CD14-positive monocyte (primary cell): ENCODE data around the gene DRC1. TPM values are rescaled to one million over a fixed set of nuclear protein-coding genes. Genes with fewer than 3 reads are reported as not detected.

Source experiments
- DNase-seq, 3 donors: peaks; one replicate each; pipeline ENCODE4 v3.0.0-alpha.2; 2011 to 2022
- H2AFZ ChIP-seq: 2 replicates; pipeline ENCODE4 v1.6.0; 2012; ENCODE audit warnings: mild to moderate bottlenecking, low read depth, low read length, inconsistent platforms; ENCODE audit not compliant: insufficient read depth, poor library complexity, severe bottlenecking
- H3K27ac ChIP-seq, 2 donors: 1 replicate in 1 of 2; 2 replicates in 1 of 2; pipeline ENCODE4 v1.5.1; 2012 to 2013; ENCODE audit warnings: low read length in 2 of 2, control low read depth in 1 of 2, inconsistent platforms in 1 of 2, low read depth in 1 of 2, mild to moderate bottlenecking in 1 of 2
- H3K27me3 ChIP-seq, 2 donors: one replicate each; pipeline versions ENCODE4 v1.6.0 to v1.6.1; 2011 to 2013; ENCODE audit warnings: low read length in 2 of 2; ENCODE audit not compliant: control insufficient read depth in 2 of 2, insufficient read depth in 2 of 2
- H3K36me3 ChIP-seq, 2 donors: replicated peaks in 1 of 2; 1 replicate in 1 of 2; 2 replicates in 1 of 2; pipeline versions ENCODE4 v1.5.1 to v1.6.1; 2012 to 2013; ENCODE audit warnings: low read length in 2 of 2, control low read depth in 1 of 2, inconsistent platforms in 1 of 2, mild to moderate bottlenecking in 1 of 2; ENCODE audit not compliant: insufficient read depth in 2 of 2, control insufficient read depth in 1 of 2
- H3K4me1 ChIP-seq, 2 donors: 1 replicate in 1 of 2; 2 replicates in 1 of 2; pipeline versions ENCODE4 v1.5.1 to v1.6.1; 2012 to 2013; ENCODE audit warnings: low read length in 2 of 2, control low read depth in 1 of 2, inconsistent platforms in 1 of 2, mild to moderate bottlenecking in 1 of 2, moderate library complexity in 1 of 2; ENCODE audit not compliant: insufficient read depth in 2 of 2, control insufficient read depth in 1 of 2
- H3K4me2 ChIP-seq: replicated peaks from 2 replicates; pipeline ENCODE3; 2012; ENCODE audit warnings: low read length, moderate library complexity, mild to moderate bottlenecking; ENCODE audit not compliant: poor library complexity, severe bottlenecking; ENCODE audit errors: extremely low read depth
- H3K4me3 ChIP-seq, 3 experiments: fragments of 200-600 bp in 1 of 3; sonication (generic) in 1 of 3; replicated peaks in 1 of 3; 1 replicate in 2 of 3; 2 replicates in 1 of 3; pipeline ENCODE4 v1.5.1; 2011 to 2013; ENCODE audit warnings: low read length in 3 of 3, mild to moderate bottlenecking in 3 of 3, control low read depth in 2 of 3, low read depth in 2 of 3, inconsistent platforms in 1 of 3, moderate library complexity in 1 of 3
- H3K79me2 ChIP-seq: 2 replicates; pipeline ENCODE4 v1.6.0; 2012; ENCODE audit warnings: mild to moderate bottlenecking, control low read depth, inconsistent platforms, low read length, moderate library complexity; ENCODE audit not compliant: insufficient read depth
- H3K9ac ChIP-seq: 2 replicates; pipeline ENCODE4 v1.6.0; 2017; ENCODE audit warnings: low read length, mild to moderate bottlenecking; ENCODE audit not compliant: insufficient read depth, poor library complexity, severe bottlenecking
- H3K9me3 ChIP-seq, 2 donors: replicated peaks in 1 of 2; 1 replicate in 1 of 2; 2 replicates in 1 of 2; pipeline versions ENCODE4 v1.5.1 to v1.6.1; 2012 to 2013; ENCODE audit warnings: low read length in 2 of 2, control low read depth in 1 of 2; ENCODE audit not compliant: control insufficient read depth in 1 of 2, insufficient read depth in 1 of 2
- H4K20me1 ChIP-seq: 2 replicates; pipeline ENCODE4 v1.6.0; 2012; ENCODE audit warnings: mild to moderate bottlenecking, low read length, control low read depth, moderate library complexity; ENCODE audit not compliant: insufficient read depth
- H3K27ac Mint-ChIP-seq, 7 donors: one replicate each; pipeline ENCODE4 v1.8.0; 2020; ENCODE audit warnings: mild to moderate bottlenecking in 7 of 7, mixed read lengths in 7 of 7, moderate library complexity in 6 of 7, inconsistent platforms in 2 of 7
- H3K27me3 Mint-ChIP-seq, 3 donors: one replicate each; pipeline ENCODE4 v1.8.0; 2021 to 2022; ENCODE audit warnings: low read depth in 3 of 3, mild to moderate bottlenecking in 3 of 3, mixed read lengths in 3 of 3, moderate library complexity in 3 of 3, inconsistent platforms in 1 of 3
- H3K36me3 Mint-ChIP-seq, 2 donors: one replicate each; pipeline ENCODE4 v1.8.0; 2020; ENCODE audit warnings: mixed read lengths in 2 of 2, inconsistent platforms in 1 of 2, mild to moderate bottlenecking in 1 of 2
- H3K4me1 Mint-ChIP-seq: one replicate; pipeline ENCODE4 v1.8.0; 2020; ENCODE audit warnings: mild to moderate bottlenecking, mixed read lengths
- H3K4me3 Mint-ChIP-seq, 2 donors: one replicate each; pipeline ENCODE4 v1.8.0; 2020; ENCODE audit warnings: mild to moderate bottlenecking in 2 of 2, mixed read lengths in 2 of 2, moderate library complexity in 1 of 2
- H3K9me3 Mint-ChIP-seq, 7 donors: one replicate each; pipeline ENCODE4 v1.8.0; 2020 to 2022; ENCODE audit warnings: mixed read lengths in 7 of 7, mild to moderate bottlenecking in 6 of 7, moderate library complexity in 6 of 7, inconsistent platforms in 2 of 7
- CTCF ChIP-seq: fragments of 200-600 bp; IDR thresholded peaks from one replicate; pipeline ENCODE4 v1.8.0; 2022; ENCODE audit warnings: antibody characterized with exemption, mild to moderate bottlenecking
- WGBS: methylation state at CpG from one replicate; pipeline ENCODE4 v1.1.5; 2013; ENCODE audit warnings: missing lambda C conversion rate; ENCODE audit not compliant: insufficient coverage; 5-methylcytosine and 5-hydroxymethylcytosine counted together
- intact Hi-C, 2 donors: fragments of 100-400 bp; cut with micrococcal nuclease; formaldehyde crosslinking; loops; one replicate each; pipeline versions ENCODE4 v1.15.0 to v1.15.1; 2023
- polyA plus RNA-seq, 3 donors: library from polyadenylated mRNA; depleted of rRNA in 1 of 3; unstranded in 2 of 3; stranded (reverse) in 1 of 3; fragments of 300-500 nt in 2 of 3; fragments of >200 nt in 1 of 3; fragmentation: Illumina TruSeq in 2 of 3; gene quantifications; 1 replicate in 2 of 3; 2 replicates in 1 of 3; pipeline ENCODE4 v1.2.3, GENCODE V29; 2012 to 2021

Gene DRC1
- polyA plus RNA-seq, 3 donors = not detected

- H3K27me3 ChIP-seq = no peaks in the 10 kb centered on the region
- H3K79me2 ChIP-seq = no peaks in the 10 kb centered on the region
- H3K4me1 Mint-ChIP-seq = peaks cover 2% of the 10 kb centered on the region
- no peak overlapping the region for H3K9ac ChIP-seq
- no peak for TF ChIP-seq CTCF
- DNase-seq = no peak
- H3K36me3 ChIP-seq = no peaks in the 10 kb centered on the region
- H3K4me3 Mint-ChIP-seq = no peak overlapping the region
- H3K27ac Mint-ChIP-seq = no peak overlapping the region
- peak overlapping the region in 1 of 2 donors; percentile 2 for H3K27ac ChIP-seq
- peaks cover 0 to 3% (median 0%) of the 10 kb centered on the region in 7 donors for H3K9me3 Mint-ChIP-seq
- H4K20me1 ChIP-seq = no peaks in the 10 kb centered on the region
- no peak overlapping the region for H3K4me3 ChIP-seq
- H3K36me3 Mint-ChIP-seq = no peaks in the 10 kb centered on the region
- intact Hi-C loops = no loop called here
- H3K4me1 ChIP-seq = peaks cover 17 to 19% of the 10 kb centered on the region in 2 donors
- H2AFZ ChIP-seq = no peak overlapping the region
- no peak overlapping the region for H3K4me2 ChIP-seq
- H3K27me3 Mint-ChIP-seq = peaks cover 0 to 1% (median 0%) of the 10 kb centered on the region in 3 donors
- no peaks in the 10 kb centered on the region for H3K9me3 ChIP-seq
- 95% methylated on average over 6 of the region's 8 CpGs for WGBS
Measured at GRCh38 chr2:26491563-26492167, 89.9 kb downstream of the DRC1 start.

DNA sequence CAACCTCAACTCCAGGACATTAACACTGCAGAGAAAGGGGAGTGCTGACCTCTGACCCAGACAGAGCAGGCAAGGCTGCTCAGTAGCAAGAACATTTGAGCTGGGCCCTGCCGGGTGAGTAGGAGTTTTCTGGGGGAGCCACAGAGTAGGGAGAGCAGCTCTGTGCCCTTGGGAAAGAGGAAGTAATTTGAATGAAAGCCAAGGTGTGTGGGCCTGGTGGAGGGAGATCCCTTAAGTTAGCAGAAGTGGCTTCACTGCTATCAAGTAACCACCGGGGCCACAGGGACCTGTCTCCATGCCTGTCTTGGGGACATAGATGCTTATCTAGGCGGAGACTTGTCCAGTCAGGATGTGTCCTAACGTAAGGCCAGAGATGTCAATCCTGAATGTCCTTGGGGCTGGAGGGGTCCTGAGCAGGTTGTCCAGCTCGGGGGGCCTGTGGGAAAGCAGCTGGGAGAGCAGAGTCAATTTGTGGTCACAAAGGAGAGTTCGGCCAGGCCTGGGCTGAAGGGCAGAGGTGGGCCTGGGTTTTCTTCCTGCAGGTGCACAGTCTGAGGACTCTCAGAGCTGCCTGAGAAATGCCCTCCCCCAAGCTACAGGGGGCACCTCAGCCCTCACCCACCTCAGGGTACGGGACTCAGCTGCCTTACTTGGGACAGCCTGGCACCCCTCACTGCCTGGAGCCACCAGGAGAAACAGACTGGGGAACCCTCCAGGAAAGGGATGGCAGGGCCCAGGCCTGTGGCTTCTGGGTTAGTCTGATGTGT, 91.2 kb downstream of the DRC1 start:
- Histone ChIP-seq H2AFZ (peak overlapping the region; percentile 23), H3K27me3 (no peaks in the 10 kb centered on the region), H3K4me2 (peak overlapping the region; percentile 27), H3K4me3 (peak overlapping the region in 1 of 3 experiments; percentile 17), H3K36me3 (no peaks in the 10 kb centered on the region), H4K20me1 (no peaks in the 10 kb centered on the region), H3K9me3 (no peaks in the 10 kb centered on the region), H3K4me1 (peaks cover 17 to 19% of the 10 kb centered on the region in 2 donors), H3K79me2 (no peaks in the 10 kb centered on the region), H3K27ac (peak overlapping the region; percentile 38 to 42), H3K9ac (no peak overlapping the region)
- H3K4me1 Mint-ChIP-seq = peaks cover 6% of the 10 kb centered on the region
- peaks cover 0 to 3% (median 0%) of the 10 kb centered on the region in 7 donors for H3K9me3 Mint-ChIP-seq
- DNase-seq = peak in 2 of 3 donors; percentile 19 to 41
- peaks cover 1% of the 10 kb centered on the region in 3 donors for H3K27me3 Mint-ChIP-seq
- WGBS = 61% methylated on average over 7 of the region's 7 CpGs
- peak overlapping the region; percentile 50 to 56 for H3K4me3 Mint-ChIP-seq
- no peaks in the 10 kb centered on the region for H3K36me3 Mint-ChIP-seq
- peak overlapping the region in 5 of 7 donors; percentile 62 to 92 (median 74) for H3K27ac Mint-ChIP-seq
- TF ChIP-seq CTCF = no peak
- intact Hi-C loops = no loop called here
